AG09319 (cell line): Measurements from ENCODE around the gene NT5C2.
A peak's percentile ranks its signal among the peaks of the same experiment; 100 is the strongest.
"Not testable (repeated sequence)": the region's sequence is repeated elsewhere in the genome, so short reads cannot be mapped to it uniquely, and the experiment has no call there.

Experiments used
- DNase-seq: peaks from one replicate; pipeline ENCODE4 v3.0.0-alpha.2; 2010; ENCODE audit warnings: low read depth; ENCODE audit errors: extremely low read depth
- CTCF ChIP-seq: IDR thresholded peaks from 2 replicates; pipeline ENCODE4 v1.5.1; 2011; ENCODE audit warnings: low read depth, mild to moderate bottlenecking, inconsistent platforms, low read length, moderate library complexity

NT5C2 gene

GRCh38 chr10:103147645-103148044 lies 45.4 kb downstream of the NT5C2 start:
- DNase-seq = no peak
- TF ChIP-seq CTCF = no peak

GRCh38 chr10:103145860-103146466 lies 47.1 kb downstream of the NT5C2 start:
- peak; percentile 93 for DNase-seq
- TF ChIP-seq CTCF = no peak

GRCh38 chr10:103145046-103145445 lies 48.0 kb downstream of the NT5C2 start:
- no peak for TF ChIP-seq CTCF
- DNase-seq = no peak

- TF ChIP-seq CTCF = no peak
- DNase-seq = no peak
Measured at GRCh38 chr10:103144041-103144440, 49.0 kb downstream of the NT5C2 start.

- DNase-seq = not testable (repeated sequence)
Measured at GRCh38 chr10:103143641-103144040, 49.4 kb downstream of the NT5C2 start.

- DNase-seq = no peak
- no peak for TF ChIP-seq CTCF
Measured at GRCh38 chr10:103141950-103142349, 51.1 kb downstream of the NT5C2 start.

GRCh38 chr10:103140469-103140868 lies 52.6 kb downstream of the NT5C2 start:
- no peak for DNase-seq
- no peak for TF ChIP-seq CTCF

GRCh38 chr10:103139803-103140202 lies 53.3 kb downstream of the NT5C2 start:
- DNase-seq = no peak
- TF ChIP-seq CTCF = no peak

GRCh38 chr10:103135168-103135567 lies 57.9 kb downstream of the NT5C2 start:
- DNase-seq = not testable (repeated sequence)
